Liver (tissue), 9 donors: ENCODE data around the gene DNAAF8. TPM values are rescaled to one million over a fixed set of nuclear protein-coding genes. Genes with fewer than 3 reads are reported as not detected.

Experiments used
- DNase-seq: peaks from one replicate; pipeline ENCODE4 v3.0.0-alpha.2; 2017; ENCODE audit warnings: low spot score
- H3K27ac ChIP-seq, 2 donors: one replicate each; pipeline ENCODE4 v1.7.0; 2013; ENCODE audit warnings: inconsistent platforms in 2 of 2, low read length in 2 of 2, control low read depth in 1 of 2, low read depth in 1 of 2, mild to moderate bottlenecking in 1 of 2
- H3K27me3 ChIP-seq, 4 donors: one replicate each; pipeline versions ENCODE4 v1.6.1 to v1.7.0; 2013; ENCODE audit warnings: low read length in 3 of 4, inconsistent platforms in 1 of 4, mild to moderate bottlenecking in 1 of 4, moderate library complexity in 1 of 4; ENCODE audit not compliant: control insufficient read depth in 4 of 4, insufficient read depth in 4 of 4
- H3K36me3 ChIP-seq, 4 donors: one replicate each; pipeline versions ENCODE4 v1.6.1 to v1.7.0; 2013; ENCODE audit warnings: low read length in 3 of 4, mild to moderate bottlenecking in 3 of 4, low read depth in 1 of 4, moderate library complexity in 1 of 4; ENCODE audit not compliant: control insufficient read depth in 4 of 4, insufficient read depth in 3 of 4
- H3K4me1 ChIP-seq, 4 donors: one replicate each; pipeline versions ENCODE4 v1.6.1 to v1.7.0; 2013; ENCODE audit warnings: low read length in 3 of 4, mild to moderate bottlenecking in 3 of 4, moderate library complexity in 1 of 4; ENCODE audit not compliant: control insufficient read depth in 4 of 4, insufficient read depth in 4 of 4
- H3K4me3 ChIP-seq, 3 donors: one replicate each; pipeline versions ENCODE4 v1.6.1 to v1.7.0; 2013; ENCODE audit warnings: low read length in 3 of 3, control low read depth in 1 of 3, low read depth in 1 of 3, mild to moderate bottlenecking in 1 of 3
- H3K9ac ChIP-seq, 2 donors: one replicate each; pipeline ENCODE4 v1.7.0; 2013; ENCODE audit warnings: low read length in 2 of 2, mild to moderate bottlenecking in 2 of 2, moderate library complexity in 2 of 2, control low read depth in 1 of 2, low read depth in 1 of 2
- H3K9me3 ChIP-seq, 4 donors: one replicate each; pipeline versions ENCODE4 v1.6.1 to v1.7.0; 2013; ENCODE audit warnings: low read length in 3 of 4; ENCODE audit not compliant: control insufficient read depth in 4 of 4
- EGR1 ChIP-seq, 2 donors: IDR thresholded peaks; 2 replicates each; pipeline ENCODE4 v1.6.1; 2016 to 2018; ENCODE audit warnings: antibody characterized with exemption in 2 of 2, low read depth in 2 of 2
- FOXA1 ChIP-seq: IDR thresholded peaks from 2 replicates; pipeline ENCODE4 v1.6.1; 2016; ENCODE audit warnings: antibody characterized with exemption
- FOXA2 ChIP-seq: IDR thresholded peaks from 2 replicates; pipeline ENCODE4 v1.6.1; 2016; ENCODE audit warnings: antibody characterized with exemption
- GABPA ChIP-seq, 2 donors: IDR thresholded peaks in 1 of 2; conservative IDR thresholded peaks in 1 of 2; 2 replicates each; pipeline ENCODE4 v1.6.1; 2016; ENCODE audit warnings: antibody characterized with exemption in 2 of 2, mild to moderate bottlenecking in 1 of 2, moderate library complexity in 1 of 2
- HNF4A ChIP-seq, 2 donors: conservative IDR thresholded peaks; 2 replicates each; pipeline ENCODE4 v1.6.1; 2016; ENCODE audit warnings: antibody characterized with exemption in 2 of 2, mild to moderate bottlenecking in 2 of 2
- HNF4G ChIP-seq: IDR thresholded peaks from 2 replicates; pipeline ENCODE4 v1.6.1; 2016; ENCODE audit warnings: antibody characterized with exemption
- JUND ChIP-seq, 2 donors: IDR thresholded peaks; 2 replicates each; pipeline ENCODE4 v1.6.1; 2016; ENCODE audit warnings: antibody characterized with exemption in 2 of 2
- NR2F2 ChIP-seq: IDR thresholded peaks from 2 replicates; pipeline ENCODE4 v1.6.1; 2016; ENCODE audit warnings: antibody characterized with exemption
- RAD21 ChIP-seq, 2 donors: IDR thresholded peaks; 2 replicates each; pipeline ENCODE4 v1.6.1; 2016; ENCODE audit warnings: antibody characterized with exemption in 2 of 2, mild to moderate bottlenecking in 2 of 2
- RXRA ChIP-seq, 2 donors: IDR thresholded peaks; 2 replicates each; pipeline ENCODE4 v1.6.1; 2017 to 2018; ENCODE audit warnings: antibody characterized with exemption in 2 of 2, mild to moderate bottlenecking in 1 of 2
- SP1 ChIP-seq: IDR thresholded peaks from 2 replicates; pipeline ENCODE4 v1.6.1; 2018; ENCODE audit warnings: antibody characterized with exemption, mild to moderate bottlenecking
- TAF1 ChIP-seq: conservative IDR thresholded peaks from 2 replicates; pipeline ENCODE4 v1.6.1; 2016; ENCODE audit warnings: antibody characterized with exemption, mild to moderate bottlenecking
- YY1 ChIP-seq: IDR thresholded peaks from 2 replicates; pipeline ENCODE4 v1.6.1; 2016; ENCODE audit warnings: antibody characterized with exemption, mild to moderate bottlenecking
- WGBS: extraction: QIAGEN DNeasy Blood & Tissue Kit; methylation state at CpG from one replicate; pipeline ENCODE4 v1.1.7; 2013; 5-methylcytosine and 5-hydroxymethylcytosine counted together
- polyA plus RNA-seq, 2 donors: library from polyadenylated mRNA; stranded (reverse) in 1 of 2; unstranded in 1 of 2; fragments of 200-250 nt in 1 of 2; fragments of >200 nt in 1 of 2; fragmentation: Nextera tagmentation in 1 of 2; extraction: Ambion mirVana in 1 of 2; gene quantifications; one replicate each; pipeline versions ENCODE4 v1.2.1 to v1.2.3, GENCODE V29; 2013 to 2015
- total RNA-seq, 2 donors: library from RNA; depleted of rRNA; stranded (reverse); fragments of >200 nt; gene quantifications; one replicate each; pipeline ENCODE4 v1.2.3, GENCODE V29; 2014
- TF ChIP-seq, protein P1 (sequence below): IDR thresholded peaks from 2 replicates; pipeline ENCODE4 v1.6.1; 2016; ENCODE audit warnings: antibody characterized with exemption, mild to moderate bottlenecking
- TF ChIP-seq, protein P2 (sequence below): IDR thresholded peaks from 2 replicates; pipeline ENCODE4 v1.6.1; 2016; ENCODE audit warnings: antibody characterized with exemption
- TF ChIP-seq, protein P3 (sequence below): IDR thresholded peaks from 2 replicates; pipeline ENCODE4 v1.6.1; 2016; ENCODE audit warnings: antibody characterized with exemption
- TF ChIP-seq, protein P4 (sequence below): IDR thresholded peaks from 2 replicates; pipeline ENCODE4 v1.6.1; 2016; ENCODE audit warnings: antibody characterized with exemption
- donor health status: healthy.
- donor health status: healthy.
- donor health status: healthy.
- donor health status: healthy.
- donor health status: healthy.

The DNAAF8 gene
- total and polyA plus RNA-seq, 4 donors: 0.33 to 0.75 (median 0.56) TPM

DNA sequence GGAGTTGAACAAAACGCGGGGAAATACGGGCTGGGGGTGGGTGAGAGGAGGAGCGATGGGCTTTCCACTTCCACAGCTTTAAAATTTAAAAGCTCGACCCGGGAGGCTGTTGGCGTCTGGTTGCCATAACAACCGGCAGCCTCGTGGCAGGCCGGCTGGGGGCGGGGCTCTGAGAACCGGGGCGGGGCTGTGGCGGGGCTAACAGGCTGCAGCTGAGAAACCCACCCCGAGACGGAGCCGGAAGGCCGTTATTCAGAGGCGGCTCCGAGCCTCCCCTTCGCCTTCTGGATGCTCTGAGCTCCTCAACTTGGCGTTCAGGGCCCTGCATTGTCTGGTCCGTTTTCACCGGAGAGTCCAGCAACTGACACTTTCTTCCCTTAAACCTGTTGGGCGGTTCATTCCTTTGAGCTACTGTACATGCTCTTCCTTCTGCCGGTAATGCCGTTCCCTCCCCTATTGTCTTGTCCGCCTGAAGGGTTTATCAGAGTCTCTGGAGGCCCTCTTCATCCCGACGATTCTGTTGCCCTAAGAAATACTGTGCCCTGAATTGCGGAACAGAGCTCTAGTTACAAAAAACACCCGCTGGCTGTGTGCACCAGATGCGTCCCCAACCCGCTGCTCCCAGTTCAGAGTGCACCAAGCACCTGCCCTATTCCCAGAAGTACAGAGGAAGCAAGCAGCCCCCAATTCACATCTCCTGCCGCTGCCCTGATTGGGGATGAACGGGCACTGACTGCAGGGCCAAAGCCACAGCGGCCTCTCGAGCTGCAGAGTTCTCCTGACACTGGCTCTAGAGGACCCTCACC, 596 bp downstream of the DNAAF8 start:
- peak; percentile 95 for DNase-seq
- Histone ChIP-seq H3K4me3 (peak overlapping the region; percentile 79 to 92 (median 87)), H3K9me3 (no peaks in the 10 kb centered on the region), H3K27ac (peak overlapping the region; percentile 84 to 92), H3K36me3 (peaks cover 0 to 4% (median 2%) of the 10 kb centered on the region in 4 donors), H3K9ac (no peak overlapping the region), H3K4me1 (peaks cover 2 to 12% (median 9%) of the 10 kb centered on the region in 4 donors), H3K27me3 (no peaks in the 10 kb centered on the region)
- TF ChIP-seq YY1 (no peak), JUND (IDR thresholded peaks at IDR 0.05) (no peak), EGR1 (IDR thresholded peaks at IDR 0.05; ENCODE audit: low read depth in 2 of 2) (no peak), HNF4A (conservative IDR thresholded peaks at IDR 0.05) (peak in 1 of 2 donors; percentile 29), RXRA (IDR thresholded peaks at IDR 0.05) (peak in 1 of 2 donors; percentile 5), SP1 (peak; percentile 10), FOXA1 (no peak)
- TF ChIP-seq, protein P1, sequence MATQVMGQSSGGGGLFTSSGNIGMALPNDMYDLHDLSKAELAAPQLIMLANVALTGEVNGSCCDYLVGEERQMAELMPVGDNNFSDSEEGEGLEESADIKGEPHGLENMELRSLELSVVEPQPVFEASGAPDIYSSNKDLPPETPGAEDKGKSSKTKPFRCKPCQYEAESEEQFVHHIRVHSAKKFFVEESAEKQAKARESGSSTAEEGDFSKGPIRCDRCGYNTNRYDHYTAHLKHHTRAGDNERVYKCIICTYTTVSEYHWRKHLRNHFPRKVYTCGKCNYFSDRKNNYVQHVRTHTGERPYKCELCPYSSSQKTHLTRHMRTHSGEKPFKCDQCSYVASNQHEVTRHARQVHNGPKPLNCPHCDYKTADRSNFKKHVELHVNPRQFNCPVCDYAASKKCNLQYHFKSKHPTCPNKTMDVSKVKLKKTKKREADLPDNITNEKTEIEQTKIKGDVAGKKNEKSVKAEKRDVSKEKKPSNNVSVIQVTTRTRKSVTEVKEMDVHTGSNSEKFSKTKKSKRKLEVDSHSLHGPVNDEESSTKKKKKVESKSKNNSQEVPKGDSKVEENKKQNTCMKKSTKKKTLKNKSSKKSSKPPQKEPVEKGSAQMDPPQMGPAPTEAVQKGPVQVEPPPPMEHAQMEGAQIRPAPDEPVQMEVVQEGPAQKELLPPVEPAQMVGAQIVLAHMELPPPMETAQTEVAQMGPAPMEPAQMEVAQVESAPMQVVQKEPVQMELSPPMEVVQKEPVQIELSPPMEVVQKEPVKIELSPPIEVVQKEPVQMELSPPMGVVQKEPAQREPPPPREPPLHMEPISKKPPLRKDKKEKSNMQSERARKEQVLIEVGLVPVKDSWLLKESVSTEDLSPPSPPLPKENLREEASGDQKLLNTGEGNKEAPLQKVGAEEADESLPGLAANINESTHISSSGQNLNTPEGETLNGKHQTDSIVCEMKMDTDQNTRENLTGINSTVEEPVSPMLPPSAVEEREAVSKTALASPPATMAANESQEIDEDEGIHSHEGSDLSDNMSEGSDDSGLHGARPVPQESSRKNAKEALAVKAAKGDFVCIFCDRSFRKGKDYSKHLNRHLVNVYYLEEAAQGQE: no peak
- TF ChIP-seq, protein P2, sequence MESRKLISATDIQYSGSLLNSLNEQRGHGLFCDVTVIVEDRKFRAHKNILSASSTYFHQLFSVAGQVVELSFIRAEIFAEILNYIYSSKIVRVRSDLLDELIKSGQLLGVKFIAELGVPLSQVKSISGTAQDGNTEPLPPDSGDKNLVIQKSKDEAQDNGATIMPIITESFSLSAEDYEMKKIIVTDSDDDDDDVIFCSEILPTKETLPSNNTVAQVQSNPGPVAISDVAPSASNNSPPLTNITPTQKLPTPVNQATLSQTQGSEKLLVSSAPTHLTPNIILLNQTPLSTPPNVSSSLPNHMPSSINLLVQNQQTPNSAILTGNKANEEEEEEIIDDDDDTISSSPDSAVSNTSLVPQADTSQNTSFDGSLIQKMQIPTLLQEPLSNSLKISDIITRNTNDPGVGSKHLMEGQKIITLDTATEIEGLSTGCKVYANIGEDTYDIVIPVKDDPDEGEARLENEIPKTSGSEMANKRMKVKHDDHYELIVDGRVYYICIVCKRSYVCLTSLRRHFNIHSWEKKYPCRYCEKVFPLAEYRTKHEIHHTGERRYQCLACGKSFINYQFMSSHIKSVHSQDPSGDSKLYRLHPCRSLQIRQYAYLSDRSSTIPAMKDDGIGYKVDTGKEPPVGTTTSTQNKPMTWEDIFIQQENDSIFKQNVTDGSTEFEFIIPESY: no peak
- TF ChIP-seq, protein P3, sequence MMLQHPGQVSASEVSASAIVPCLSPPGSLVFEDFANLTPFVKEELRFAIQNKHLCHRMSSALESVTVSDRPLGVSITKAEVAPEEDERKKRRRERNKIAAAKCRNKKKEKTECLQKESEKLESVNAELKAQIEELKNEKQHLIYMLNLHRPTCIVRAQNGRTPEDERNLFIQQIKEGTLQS: no peak
- 8% methylated on average over 38 of the region's 38 CpGs for WGBS

DNA sequence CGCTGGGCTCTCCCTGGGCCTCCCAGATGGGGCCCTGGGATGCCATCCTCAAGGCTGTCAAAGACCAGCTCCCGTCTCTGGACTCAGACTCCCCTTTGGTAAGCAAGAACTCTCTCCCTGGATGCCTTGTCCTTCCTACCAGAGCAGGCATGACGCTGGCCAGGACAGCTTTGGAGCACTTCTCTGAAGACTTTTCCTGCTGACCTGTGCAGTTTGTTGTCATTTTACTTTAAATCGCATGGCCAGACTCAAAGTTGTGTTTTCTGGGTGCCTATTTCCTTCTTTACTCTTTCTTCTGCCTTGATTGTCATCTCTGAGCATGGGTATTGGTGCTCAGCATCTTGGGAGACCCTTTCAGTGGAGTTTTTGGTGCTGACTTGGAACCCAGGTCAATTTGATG, 2.2 kb downstream of the DNAAF8 start:
- no peak overlapping the region for H3K9ac ChIP-seq
- H3K9me3 ChIP-seq: no peaks in the 10 kb centered on the region
- H3K27ac ChIP-seq: no peak overlapping the region
- no peak for DNase-seq
- no peaks in the 10 kb centered on the region for H3K36me3 ChIP-seq
- WGBS: 86% methylated on average over 4 of the region's 4 CpGs
- no peak overlapping the region for H3K4me3 ChIP-seq
- peaks cover 2 to 12% (median 9%) of the 10 kb centered on the region in 4 donors for H3K4me1 ChIP-seq
- no peaks in the 10 kb centered on the region for H3K27me3 ChIP-seq
- TF ChIP-seq RAD21 (IDR thresholded peaks at IDR 0.05): no peak
- TF ChIP-seq EGR1 (IDR thresholded peaks at IDR 0.05; ENCODE audit: low read depth in 2 of 2): no peak
- TF ChIP-seq YY1: no peak
- TF ChIP-seq RXRA (IDR thresholded peaks at IDR 0.05): no peak
- TF ChIP-seq, protein P4, sequence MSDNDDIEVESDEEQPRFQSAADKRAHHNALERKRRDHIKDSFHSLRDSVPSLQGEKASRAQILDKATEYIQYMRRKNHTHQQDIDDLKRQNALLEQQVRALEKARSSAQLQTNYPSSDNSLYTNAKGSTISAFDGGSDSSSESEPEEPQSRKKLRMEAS: no peak
- TF ChIP-seq JUND (IDR thresholded peaks at IDR 0.05): no peak
- no peak for TF ChIP-seq GABPA (IDR thresholded peaks at IDR 0.05 in 1 of 2, conservative IDR thresholded peaks at IDR 0.05 in 1 of 2)
- TF ChIP-seq NR2F2: no peak
- TF ChIP-seq FOXA2: no peak
- TF ChIP-seq, protein P1: no peak
- no peak for TF ChIP-seq HNF4A (conservative IDR thresholded peaks at IDR 0.05)
- TF ChIP-seq SP1: no peak
- TF ChIP-seq, protein P3: no peak
- no peak for TF ChIP-seq FOXA1
- no peak for TF ChIP-seq TAF1
- no peak for TF ChIP-seq HNF4G
- TF ChIP-seq, protein P2: no peak
